Mesendoderm (in vitro differentiated cells): ENCODE results near the gene EPHA3.
A peak's percentile ranks its signal among the peaks of the same experiment; 100 is the strongest.

Experiments used
- DNase-seq: peaks from one replicate; pipeline ENCODE4 v3.0.0; 2013
- H2AK5ac ChIP-seq: 2 replicates; pipeline ENCODE4 v1.6.1; 2013; ENCODE audit warnings: low read length, inconsistent platforms
- H2BK120ac ChIP-seq: 2 replicates; pipeline ENCODE4 v1.6.1; 2013; ENCODE audit warnings: low read depth, mild to moderate bottlenecking, low read length, moderate library complexity, mixed read lengths
- H2BK15ac ChIP-seq: replicated peaks from 2 replicates; pipeline ENCODE4 v1.6.1; 2013; ENCODE audit warnings: low read depth, mild to moderate bottlenecking, moderate library complexity
- H2BK5ac ChIP-seq: 2 replicates; pipeline ENCODE4 v1.6.1; 2013; ENCODE audit warnings: low read length, inconsistent platforms
- H3K18ac ChIP-seq: 2 replicates; pipeline ENCODE4 v1.6.1; 2013; ENCODE audit warnings: mild to moderate bottlenecking, low read length, mixed read lengths
- H3K23ac ChIP-seq: one replicate; pipeline ENCODE4 v1.6.1; 2013; ENCODE audit warnings: low read length
- H3K27ac ChIP-seq: 2 replicates; pipeline ENCODE4 v1.5.1; 2013; ENCODE audit warnings: low read depth, mild to moderate bottlenecking, inconsistent platforms, low read length, moderate library complexity
- H3K27me3 ChIP-seq: 2 replicates; pipeline ENCODE4 v1.6.1; 2013; ENCODE audit warnings: low read length, control low read depth, mild to moderate bottlenecking, inconsistent platforms; ENCODE audit not compliant: insufficient read depth, poor library complexity
- H3K36me3 ChIP-seq: 2 replicates; pipeline ENCODE4 v1.6.1; 2013; ENCODE audit warnings: low read length, inconsistent platforms; ENCODE audit not compliant: control insufficient read depth, insufficient read depth
- H3K4ac ChIP-seq: one replicate; pipeline ENCODE4 v1.6.1; 2013; ENCODE audit warnings: low read depth, mild to moderate bottlenecking, low read length, moderate library complexity
- H3K4me1 ChIP-seq: 2 replicates; pipeline ENCODE4 v1.6.1; 2013; ENCODE audit warnings: low read depth, low read length, inconsistent platforms; ENCODE audit not compliant: control insufficient read depth
- H3K4me2 ChIP-seq: 2 replicates; pipeline ENCODE4 v1.6.1; 2013; ENCODE audit warnings: low read length
- H3K4me3 ChIP-seq: 2 replicates; pipeline ENCODE4 v1.5.1; 2013; ENCODE audit warnings: mild to moderate bottlenecking, low read length
- H3K56ac ChIP-seq: one replicate; pipeline ENCODE4 v1.6.1; 2013; ENCODE audit warnings: low read length
- H3K79me1 ChIP-seq: 2 replicates; pipeline ENCODE4 v1.6.1; 2013; ENCODE audit warnings: low read length, inconsistent platforms
- H3K79me2 ChIP-seq: 2 replicates; pipeline ENCODE4 v1.6.1; 2013; ENCODE audit warnings: mild to moderate bottlenecking, low read length; ENCODE audit not compliant: control insufficient read depth, insufficient read depth
- H3K9ac ChIP-seq: 2 replicates; pipeline ENCODE4 v1.6.1; 2013; ENCODE audit warnings: low read length, inconsistent platforms
- H4K5ac ChIP-seq: one replicate; pipeline ENCODE4 v1.6.1; 2013; ENCODE audit warnings: low read length
- H4K8ac ChIP-seq: one replicate; pipeline ENCODE4 v1.6.1; 2013; ENCODE audit warnings: low read depth, mild to moderate bottlenecking, control low read depth, low read length, moderate library complexity
- WGBS: extraction: QIAGEN DNeasy Blood & Tissue Kit; methylation state at CpG from one replicate; pipeline ENCODE4 v1.1.7; 2013; ENCODE audit warnings: low lambda C conversion rate, missing lambda C conversion rate; ENCODE audit not compliant: insufficient coverage; ENCODE audit errors: extremely low coverage; 5-methylcytosine and 5-hydroxymethylcytosine counted together

EPHA3 gene

DNA sequence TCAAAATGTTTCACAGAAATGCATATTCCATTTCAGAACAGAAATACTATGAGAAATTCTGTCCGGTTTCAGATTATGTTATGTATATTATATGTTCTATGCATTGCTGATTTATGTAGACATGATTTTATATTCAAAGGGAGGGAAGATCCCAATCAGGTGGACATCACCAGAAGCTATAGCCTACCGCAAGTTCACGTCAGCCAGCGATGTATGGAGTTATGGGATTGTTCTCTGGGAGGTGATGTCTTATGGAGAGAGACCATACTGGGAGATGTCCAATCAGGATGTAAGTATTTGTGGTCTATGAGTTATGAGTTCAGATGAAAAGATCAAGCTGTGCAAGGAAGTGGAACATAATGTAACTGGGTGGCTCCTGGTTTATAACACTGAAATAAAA is 341.7 kb downstream of the EPHA3 start:
- DNase-seq = no peak
- Histone ChIP-seq H3K23ac (no peak overlapping the region), H3K4me2 (no peak overlapping the region), H3K4ac (no peak overlapping the region), H3K36me3 (no peaks in the 10 kb centered on the region), H2BK15ac (no peak overlapping the region), H2BK5ac (no peak overlapping the region), H3K27me3 (no peaks in the 10 kb centered on the region), H3K9ac (no peak overlapping the region), H4K5ac (no peak overlapping the region), H3K4me1 (no peaks in the 10 kb centered on the region), H3K4me3 (no peak overlapping the region), H3K79me2 (no peaks in the 10 kb centered on the region), H3K27ac (no peak overlapping the region), H3K18ac (no peak overlapping the region), H2AK5ac (no peak overlapping the region), H4K8ac (no peak overlapping the region), H2BK120ac (no peak overlapping the region), H3K79me1 (no peaks in the 10 kb centered on the region), H3K56ac (no peak overlapping the region)
- WGBS = no CpG with 5 or more reads among the region's 4 CpGs

GRCh38 chr3:89452066-89452465 is 344.6 kb downstream of the EPHA3 start:
- H2BK5ac ChIP-seq = no peak overlapping the region
- no peak overlapping the region for H4K5ac ChIP-seq
- H3K4ac ChIP-seq = no peak overlapping the region
- no peak overlapping the region for H4K8ac ChIP-seq
- H3K56ac ChIP-seq = no peak overlapping the region
- no peaks in the 10 kb centered on the region for H3K36me3 ChIP-seq
- H2BK120ac ChIP-seq = no peak overlapping the region
- H3K23ac ChIP-seq = no peak overlapping the region
- H2AK5ac ChIP-seq = no peak overlapping the region
- H3K4me1 ChIP-seq = no peaks in the 10 kb centered on the region
- H3K9ac ChIP-seq = no peak overlapping the region
- DNase-seq = no peak
- H3K4me2 ChIP-seq = no peak overlapping the region
- no peaks in the 10 kb centered on the region for H3K79me2 ChIP-seq
- H2BK15ac ChIP-seq = no peak overlapping the region
- no peaks in the 10 kb centered on the region for H3K79me1 ChIP-seq
- no peak overlapping the region for H3K18ac ChIP-seq
- no peaks in the 10 kb centered on the region for H3K27me3 ChIP-seq
- no peak overlapping the region for H3K27ac ChIP-seq
- no CpG with 5 or more reads among the region's 2 CpGs for WGBS
- no peak overlapping the region for H3K4me3 ChIP-seq

DNA sequence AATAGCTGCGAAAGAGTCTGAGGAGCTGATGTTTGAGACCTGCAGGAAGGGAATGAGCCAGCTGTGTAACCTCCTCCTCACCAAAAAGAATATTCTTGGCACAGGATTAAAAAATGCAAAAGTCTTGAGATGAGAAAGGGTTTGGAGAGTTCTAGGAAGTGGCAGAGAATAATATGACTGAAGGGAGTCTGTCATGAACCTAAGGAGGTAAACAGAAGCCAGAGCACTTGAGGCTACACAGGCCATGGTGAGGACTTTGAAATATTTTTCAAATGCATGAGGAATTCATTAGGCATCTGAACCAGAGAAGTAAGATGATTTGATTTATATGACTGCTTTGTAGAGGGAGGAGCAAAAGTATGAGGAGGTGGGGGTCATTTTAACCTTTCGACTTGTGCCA is 347.8 kb downstream of the EPHA3 start:
- Histone ChIP-seq H3K79me1 (no peaks in the 10 kb centered on the region), H3K18ac (no peak overlapping the region), H3K4ac (no peak overlapping the region), H2BK120ac (no peak overlapping the region), H3K4me2 (no peak overlapping the region), H2AK5ac (no peak overlapping the region), H4K5ac (no peak overlapping the region), H3K27me3 (no peaks in the 10 kb centered on the region), H3K79me2 (no peaks in the 10 kb centered on the region), H3K9ac (no peak overlapping the region), H2BK15ac (no peak overlapping the region), H4K8ac (no peak overlapping the region), H3K4me1 (no peaks in the 10 kb centered on the region), H3K4me3 (no peak overlapping the region), H3K23ac (no peak overlapping the region), H3K27ac (no peak overlapping the region), H3K36me3 (no peaks in the 10 kb centered on the region), H3K56ac (no peak overlapping the region), H2BK5ac (no peak overlapping the region)
- no peak for DNase-seq
- WGBS = no CpG with 5 or more reads among the region's 2 CpGs

DNA sequence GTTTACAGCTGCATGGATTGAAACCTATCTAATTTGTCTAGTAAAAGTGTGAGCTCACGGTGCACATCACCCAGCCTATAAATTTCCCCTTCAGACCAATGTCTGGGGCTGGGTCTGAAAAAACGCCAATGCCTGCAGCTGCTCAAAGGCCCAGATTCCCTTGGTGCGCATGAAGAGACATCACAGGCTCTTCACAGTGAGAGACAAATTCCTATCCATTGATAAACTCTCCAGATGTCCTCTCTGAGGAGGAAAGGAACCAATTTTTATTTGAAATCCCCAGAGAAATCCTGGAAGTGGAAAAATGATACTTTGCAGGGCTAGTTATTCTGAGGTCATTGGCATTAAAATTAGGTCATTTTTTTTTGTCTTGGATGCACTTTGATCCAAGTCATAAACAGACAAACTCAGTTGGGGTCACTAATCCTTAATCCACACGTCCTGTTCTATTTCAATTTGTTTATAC is 360.5 kb downstream of the EPHA3 start:
- no peaks in the 10 kb centered on the region for H3K27me3 ChIP-seq
- no CpG with 5 or more reads among the region's 4 CpGs for WGBS
- H3K36me3 ChIP-seq = no peaks in the 10 kb centered on the region
- no peak overlapping the region for H3K4ac ChIP-seq
- H3K4me2 ChIP-seq = no peak overlapping the region
- no peaks in the 10 kb centered on the region for H3K79me2 ChIP-seq
- H3K56ac ChIP-seq = no peak overlapping the region
- H2BK5ac ChIP-seq = no peak overlapping the region
- peak; percentile 21 for DNase-seq
- H3K27ac ChIP-seq = no peak overlapping the region
- no peak overlapping the region for H4K8ac ChIP-seq
- H2BK15ac ChIP-seq = no peak overlapping the region
- no peak overlapping the region for H2AK5ac ChIP-seq
- H3K23ac ChIP-seq = no peak overlapping the region
- no peak overlapping the region for H3K4me3 ChIP-seq
- no peak overlapping the region for H4K5ac ChIP-seq
- H3K79me1 ChIP-seq = no peaks in the 10 kb centered on the region
- no peak overlapping the region for H3K9ac ChIP-seq
- H3K4me1 ChIP-seq = no peaks in the 10 kb centered on the region
- H2BK120ac ChIP-seq = no peak overlapping the region
- H3K18ac ChIP-seq = no peak overlapping the region

- H3K4me3 ChIP-seq = no peak overlapping the region
- no peaks in the 10 kb centered on the region for H3K79me2 ChIP-seq
- no peak overlapping the region for H3K4ac ChIP-seq
- H2AK5ac ChIP-seq = no peak overlapping the region
- no peaks in the 10 kb centered on the region for H3K79me1 ChIP-seq
- H3K27me3 ChIP-seq = no peaks in the 10 kb centered on the region
- H2BK5ac ChIP-seq = no peak overlapping the region
- no peak overlapping the region for H3K56ac ChIP-seq
- H3K9ac ChIP-seq = no peak overlapping the region
- H2BK120ac ChIP-seq = no peak overlapping the region
- no peak overlapping the region for H3K18ac ChIP-seq
- no peak for DNase-seq
- H3K4me2 ChIP-seq = no peak overlapping the region
- no peak overlapping the region for H2BK15ac ChIP-seq
- no CpG with 5 or more reads among the region's 4 CpGs for WGBS
- H3K23ac ChIP-seq = no peak overlapping the region
- H4K5ac ChIP-seq = no peak overlapping the region
- no peak overlapping the region for H3K27ac ChIP-seq
- no peaks in the 10 kb centered on the region for H3K4me1 ChIP-seq
- no peak overlapping the region for H4K8ac ChIP-seq
- H3K36me3 ChIP-seq = no peaks in the 10 kb centered on the region
Observed at GRCh38 chr3:89472101-89472500, 364.7 kb downstream of the EPHA3 start.

GRCh38 chr3:89474333-89475130 is 367.1 kb downstream of the EPHA3 start:
- Histone ChIP-seq H2BK15ac (no peak overlapping the region), H3K23ac (no peak overlapping the region), H3K27me3 (no peaks in the 10 kb centered on the region), H3K79me1 (no peaks in the 10 kb centered on the region), H4K5ac (no peak overlapping the region), H3K36me3 (no peaks in the 10 kb centered on the region), H3K9ac (no peak overlapping the region), H3K4me1 (no peaks in the 10 kb centered on the region), H2AK5ac (no peak overlapping the region), H3K4me3 (no peak overlapping the region), H3K4ac (no peak overlapping the region), H3K4me2 (no peak overlapping the region), H3K18ac (no peak overlapping the region), H2BK5ac (no peak overlapping the region), H3K56ac (no peak overlapping the region), H3K27ac (no peak overlapping the region), H2BK120ac (no peak overlapping the region), H4K8ac (no peak overlapping the region), H3K79me2 (no peaks in the 10 kb centered on the region)
- no CpG with 5 or more reads among the region's 4 CpGs for WGBS
- DNase-seq = no peak
